Stimulated activated CD4-positive, alpha-beta T cell treated with anti-CD3 and anti-CD28 coated beads, Interleukin-4, amount 100 ng/mL, for 24 hours (primary cell): ENCODE results near the gene RAP1GDS1.
A peak's percentile ranks its signal among the peaks of the same experiment; 100 is the strongest.

Experiments
- DNase-seq: peaks from one replicate; pipeline ENCODE4 v3.0.0-alpha.2; 2020

Gene RAP1GDS1, protein sequence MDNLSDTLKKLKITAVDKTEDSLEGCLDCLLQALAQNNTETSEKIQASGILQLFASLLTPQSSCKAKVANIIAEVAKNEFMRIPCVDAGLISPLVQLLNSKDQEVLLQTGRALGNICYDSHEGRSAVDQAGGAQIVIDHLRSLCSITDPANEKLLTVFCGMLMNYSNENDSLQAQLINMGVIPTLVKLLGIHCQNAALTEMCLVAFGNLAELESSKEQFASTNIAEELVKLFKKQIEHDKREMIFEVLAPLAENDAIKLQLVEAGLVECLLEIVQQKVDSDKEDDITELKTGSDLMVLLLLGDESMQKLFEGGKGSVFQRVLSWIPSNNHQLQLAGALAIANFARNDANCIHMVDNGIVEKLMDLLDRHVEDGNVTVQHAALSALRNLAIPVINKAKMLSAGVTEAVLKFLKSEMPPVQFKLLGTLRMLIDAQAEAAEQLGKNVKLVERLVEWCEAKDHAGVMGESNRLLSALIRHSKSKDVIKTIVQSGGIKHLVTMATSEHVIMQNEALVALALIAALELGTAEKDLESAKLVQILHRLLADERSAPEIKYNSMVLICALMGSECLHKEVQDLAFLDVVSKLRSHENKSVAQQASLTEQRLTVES

DNA sequence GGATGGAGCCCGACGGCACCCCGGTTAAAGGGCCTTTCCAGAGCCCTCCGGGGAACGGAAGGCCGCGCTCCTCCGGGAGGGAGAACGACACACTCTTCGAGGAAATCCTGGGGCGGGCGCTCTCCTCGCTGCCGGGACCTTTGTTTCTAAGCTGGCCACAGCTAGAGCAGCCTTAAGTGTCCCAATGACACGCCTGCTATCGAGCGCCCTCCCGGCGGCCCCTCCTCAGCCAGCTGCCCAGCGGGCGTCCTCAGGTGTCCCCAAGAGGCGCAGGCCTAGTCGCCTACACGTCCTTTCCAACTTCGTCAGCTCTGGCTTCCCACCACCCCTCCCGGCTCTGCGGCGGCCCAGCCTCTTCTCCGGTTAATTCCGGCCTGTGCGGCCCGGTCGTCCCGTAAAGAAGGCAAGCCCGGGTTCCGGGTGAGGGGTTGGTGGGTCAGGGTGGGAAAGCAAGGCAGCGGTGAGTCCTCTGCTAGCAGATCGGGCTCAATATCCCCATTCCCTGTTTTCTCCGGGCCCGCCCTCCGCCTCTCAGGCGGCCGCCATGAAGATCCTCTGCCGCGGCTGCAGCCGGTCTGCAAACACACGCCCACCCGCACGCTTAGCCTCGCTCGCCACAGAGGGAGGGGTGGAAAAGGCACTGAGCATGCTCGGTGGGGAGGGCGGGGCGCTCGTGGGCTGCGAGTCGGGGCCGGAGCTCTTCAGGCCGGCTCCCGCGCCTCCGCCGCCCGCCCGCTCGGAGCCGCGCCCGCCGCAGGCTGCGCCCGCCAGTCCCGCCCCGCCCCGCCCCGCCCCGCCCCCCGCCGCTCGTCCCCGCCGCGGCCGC lies at the start of gene RAP1GDS1:
Gene RAP1GDS1, plus strand, starts transcription at position 806 of the 826 bp plus-strand sequence. CDS start 182 bp downstream, outside the sequence.
- DNase-seq, result peak; percentile 95

GRCh38 chr4:98222306-98222705 lies 38.9 kb upstream of the RAP1GDS1 start:
- no peak for DNase-seq

DNA sequence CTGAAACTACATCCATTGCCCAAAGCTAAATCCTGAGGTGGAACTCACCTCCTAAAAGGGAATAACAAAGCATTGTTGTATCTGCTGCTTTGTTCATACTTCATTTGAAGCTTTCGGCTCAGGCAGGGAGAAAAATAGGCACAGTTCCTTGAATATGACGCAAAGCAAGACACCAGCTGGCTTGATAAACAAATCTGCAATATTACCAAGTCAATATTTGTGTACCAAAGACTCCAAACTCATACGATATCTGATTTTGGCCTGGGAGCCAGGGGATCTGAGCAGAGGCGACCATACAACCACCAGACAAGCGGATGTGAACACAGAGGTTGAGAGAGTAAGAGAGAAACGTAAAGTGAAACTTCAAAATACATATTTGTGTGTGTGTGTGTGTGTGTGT lies 34.8 kb upstream of the RAP1GDS1 start:
- DNase-seq, result no peak

- no peak for DNase-seq
These were observed 30.2 kb upstream of the RAP1GDS1 start for GRCh38 chr4:98230961-98231360.

DNA sequence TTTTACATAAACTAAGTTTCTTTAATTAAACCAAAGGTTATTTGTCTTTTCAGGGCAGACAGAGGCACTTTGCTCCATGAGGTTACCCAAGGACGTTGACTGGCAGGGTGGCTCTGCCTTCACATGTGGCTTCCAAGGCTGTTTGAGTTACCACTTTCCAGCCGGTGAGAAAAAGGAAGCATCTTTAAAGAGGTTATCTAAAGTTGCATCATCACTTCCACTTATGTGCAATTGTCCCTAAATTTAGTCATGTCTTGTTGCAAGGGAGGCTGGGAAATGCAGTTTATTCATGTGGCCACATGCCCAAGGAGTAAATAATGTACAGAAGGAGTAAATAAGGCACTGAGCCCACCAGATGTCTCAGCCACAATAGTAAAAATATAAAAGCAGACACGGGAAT lies 29.0 kb upstream of the RAP1GDS1 start:
- no peak for DNase-seq

DNA sequence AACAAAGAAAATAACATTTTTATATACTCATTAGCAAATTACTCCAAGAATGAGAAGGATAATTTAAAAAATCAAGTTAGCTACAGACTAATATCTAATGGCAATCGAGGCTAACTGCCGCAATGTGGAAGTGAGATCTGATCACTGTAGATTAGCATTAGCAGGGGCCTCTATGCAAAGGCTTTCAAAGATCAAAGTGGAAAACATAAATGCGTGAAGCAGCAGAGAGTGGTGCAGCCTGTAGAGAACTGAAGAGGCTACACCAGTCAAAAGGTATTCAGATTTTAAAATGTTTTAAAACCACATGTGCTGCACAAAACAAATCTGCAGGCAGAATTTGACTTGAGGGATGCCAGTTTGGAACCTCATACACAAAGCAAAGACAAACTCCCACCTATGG lies 24.0 kb upstream of the RAP1GDS1 start:
- no peak for DNase-seq

DNA sequence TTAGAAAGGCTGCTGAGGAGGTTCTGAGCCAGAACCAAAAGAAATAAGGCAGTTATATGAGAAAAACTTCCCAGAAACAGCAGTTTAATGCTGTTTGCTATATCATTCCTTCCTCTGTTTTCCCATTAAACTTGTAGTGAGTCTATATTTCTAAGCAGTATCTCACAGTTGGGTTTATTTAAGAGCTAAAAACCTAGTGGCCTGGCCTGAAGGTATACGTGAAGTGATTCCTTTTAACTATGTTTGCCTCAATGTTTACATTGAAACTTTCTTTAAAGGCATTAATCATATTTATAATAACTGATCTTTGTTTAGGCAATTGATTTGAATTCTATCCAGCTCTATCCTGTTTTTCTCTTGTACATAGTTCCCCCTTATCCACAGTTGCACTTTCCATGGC lies 19.1 kb upstream of the RAP1GDS1 start:
- no peak for DNase-seq

GRCh38 chr4:98242538-98242937 lies 18.6 kb upstream of the RAP1GDS1 start:
- DNase-seq, result no peak

DNA sequence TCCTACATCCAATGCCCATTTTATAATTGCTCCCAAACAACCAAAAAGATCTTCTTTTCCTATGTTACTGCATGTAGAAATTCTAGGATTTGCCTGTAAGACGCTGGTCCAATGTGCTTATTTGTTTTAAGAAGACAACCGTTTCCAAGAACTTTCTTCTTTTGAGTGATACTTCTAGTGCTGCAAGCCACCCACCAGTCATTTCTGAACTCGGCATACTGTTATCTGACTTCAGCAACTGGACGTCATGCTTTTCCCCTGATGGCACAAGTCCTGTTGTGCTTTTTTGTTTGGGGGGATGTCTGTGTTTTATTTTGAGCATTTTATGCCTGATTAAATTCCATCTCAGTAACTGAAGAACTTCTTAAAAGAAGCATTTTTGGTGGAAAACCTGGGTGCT lies 16.0 kb upstream of the RAP1GDS1 start:
- DNase-seq, result no peak

DNA sequence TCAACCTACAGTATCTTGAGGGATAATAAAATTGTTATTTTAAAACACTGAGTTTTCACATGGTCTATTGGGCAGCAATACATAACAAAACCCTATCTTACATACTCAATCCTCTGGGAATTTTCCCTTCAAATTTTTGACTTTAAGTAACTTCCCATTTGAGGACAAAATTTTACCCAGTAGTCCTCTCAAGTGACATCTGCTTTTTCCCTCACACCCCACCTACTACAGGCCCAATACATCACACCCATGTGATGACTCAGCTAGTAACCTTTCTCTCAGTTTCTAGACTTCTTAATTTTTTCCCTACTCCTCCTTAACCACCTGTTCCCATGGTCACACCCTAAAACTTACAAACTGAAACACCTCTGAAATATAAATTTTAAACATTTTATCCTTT lies 12.2 kb upstream of the RAP1GDS1 start:
- DNase-seq, result no peak

DNA sequence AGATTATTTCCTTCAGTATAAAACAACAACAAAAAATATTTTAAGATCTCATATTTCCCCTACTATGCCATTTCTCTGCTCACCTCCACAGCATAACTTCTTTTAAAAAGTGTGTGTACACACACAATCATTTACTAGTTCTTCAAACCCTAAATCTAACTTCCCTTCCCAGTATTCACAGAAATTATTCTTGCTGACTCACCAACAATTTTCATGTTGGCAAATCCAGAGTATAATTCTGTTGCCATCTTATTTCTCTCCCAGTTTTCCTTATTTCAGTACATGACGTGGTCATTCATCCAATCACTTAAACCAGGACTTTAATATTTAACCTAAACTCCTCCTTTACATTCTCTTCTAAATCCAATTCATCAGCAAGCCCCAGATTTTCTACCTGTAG lies 11.4 kb upstream of the RAP1GDS1 start:
- no peak for DNase-seq

DNA sequence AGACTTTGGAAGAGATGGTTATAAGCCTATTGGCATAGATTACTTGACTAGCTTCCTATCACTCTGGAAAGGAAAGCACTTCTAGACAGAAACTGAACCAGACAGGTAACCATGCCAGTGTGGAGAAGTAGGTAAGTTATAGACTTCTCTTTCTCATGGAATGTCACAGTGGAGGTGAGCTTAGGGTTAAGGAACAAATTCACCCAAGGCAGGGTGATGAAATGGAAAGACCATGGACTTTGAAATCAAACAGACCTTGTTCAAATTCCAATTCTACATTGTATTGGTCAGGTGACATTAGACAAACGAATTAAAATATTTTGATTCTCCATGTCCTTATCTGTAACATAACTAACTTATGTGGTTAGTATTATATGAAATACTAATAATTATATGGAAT lies 7.7 kb upstream of the RAP1GDS1 start:
- DNase-seq, result no peak

DNA sequence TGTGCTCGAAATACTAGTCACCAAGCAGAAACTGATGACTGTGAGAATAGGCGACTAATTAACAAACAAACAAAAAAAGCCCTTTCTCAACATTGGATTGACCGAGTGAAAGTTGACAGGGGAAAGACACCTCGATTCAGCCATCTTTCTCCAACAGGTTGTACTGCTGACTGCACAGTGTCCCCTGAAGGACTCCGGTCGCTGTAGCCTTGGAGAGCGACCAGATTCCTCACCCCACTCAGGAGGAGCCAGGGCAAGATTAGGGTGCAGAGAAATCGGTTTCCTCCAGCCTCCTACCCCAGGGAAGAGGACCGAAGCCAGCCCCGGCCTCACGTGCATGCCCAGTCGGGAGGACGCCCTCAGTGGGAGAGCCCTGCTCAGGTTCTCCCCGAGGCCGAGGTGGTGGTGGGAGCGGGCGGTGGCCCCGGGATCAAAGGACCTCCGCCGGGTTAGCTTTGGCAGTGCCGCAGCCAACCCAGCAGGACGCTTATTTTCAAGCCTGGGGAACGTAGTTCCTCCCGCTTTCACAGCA lies 1.1 kb upstream of the RAP1GDS1 start:
- DNase-seq, result peak; percentile 32

- DNase-seq, result peak; percentile 36
These were observed 464 bp downstream of the RAP1GDS1 start for GRCh38 chr4:98261405-98262291.

GRCh38 chr4:98262431-98262830 lies 1.2 kb downstream of the RAP1GDS1 start:
- no peak for DNase-seq

DNA sequence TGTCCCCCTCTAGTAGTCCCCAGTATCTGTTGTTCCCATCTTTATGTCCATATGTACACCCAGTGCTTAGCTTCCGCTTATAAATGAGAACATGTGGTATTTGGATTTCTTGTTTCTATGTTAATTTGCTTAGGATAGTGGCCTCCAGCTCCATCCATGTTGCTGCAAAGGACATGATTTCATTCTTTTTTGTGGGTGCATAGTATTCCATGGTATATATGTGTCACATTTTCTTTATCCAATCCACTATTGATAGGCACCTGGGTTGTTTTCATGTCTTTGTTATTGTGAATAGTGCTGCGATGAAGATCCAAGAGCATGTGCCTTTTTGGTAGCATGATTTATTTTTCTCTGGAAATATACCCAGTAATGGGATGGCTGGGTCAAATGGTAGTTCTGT lies 6.3 kb downstream of the RAP1GDS1 start:
- DNase-seq, result no peak

DNA sequence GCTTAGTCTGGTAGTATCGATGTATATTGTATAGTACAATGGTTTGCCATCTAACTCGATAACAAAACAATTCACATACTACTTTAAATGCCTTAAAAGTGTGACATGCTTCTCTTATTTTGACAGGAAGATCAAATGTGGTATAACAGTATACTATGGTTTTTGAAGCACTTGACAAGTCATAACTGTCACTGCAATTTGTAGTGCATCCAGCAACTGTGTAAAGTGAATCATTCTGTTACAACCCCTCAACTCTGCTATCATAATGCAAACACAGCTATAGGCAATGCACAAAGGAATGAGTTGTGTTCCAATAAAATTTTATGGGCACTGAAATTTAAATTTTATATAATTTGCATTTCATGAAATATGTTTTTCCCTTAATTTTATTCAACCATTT lies 14.0 kb downstream of the RAP1GDS1 start:
- no peak for DNase-seq

DNA sequence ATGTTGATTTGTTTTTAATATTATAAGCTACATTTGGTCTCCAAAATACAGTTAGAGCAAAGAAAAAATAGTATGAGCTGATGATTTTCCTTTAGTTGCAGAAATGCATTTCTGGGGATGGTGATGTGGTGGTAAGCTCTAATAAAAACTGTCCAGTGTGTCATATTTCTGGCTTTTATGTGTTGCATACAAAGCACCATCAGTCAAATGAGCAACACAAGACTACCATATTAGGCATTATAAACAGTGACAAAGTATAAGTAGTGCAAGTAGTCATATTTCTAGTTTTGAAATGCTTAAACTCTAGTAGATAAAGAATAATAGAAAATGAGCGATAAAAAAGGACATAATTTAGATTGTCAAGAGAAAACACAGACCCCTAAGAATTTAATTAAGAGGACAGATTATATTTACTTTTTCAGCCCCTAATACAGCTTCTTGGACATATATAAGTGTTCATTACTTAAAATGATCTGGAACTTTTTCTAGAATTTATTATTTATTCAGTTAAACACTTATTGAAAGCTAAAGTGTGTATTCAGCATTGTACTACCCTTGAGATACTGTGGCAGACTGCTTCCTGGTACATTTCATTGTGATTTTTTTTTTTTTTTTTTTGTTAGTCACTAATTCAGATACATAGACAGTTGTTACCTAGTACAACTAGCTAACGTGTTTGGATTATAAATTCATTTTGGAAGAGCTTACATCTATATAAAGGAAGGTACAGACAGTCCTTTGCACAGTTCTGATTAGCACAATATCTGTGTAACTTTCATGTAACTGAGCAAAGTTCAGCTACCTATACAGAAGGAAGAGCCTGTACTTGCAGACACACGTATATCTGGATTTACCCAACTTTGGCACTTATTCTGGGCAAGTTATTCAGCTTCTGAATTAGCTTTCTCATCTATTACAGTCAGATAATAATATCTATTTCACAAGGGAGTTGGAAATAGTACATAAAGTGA lies 22.3 kb downstream of the RAP1GDS1 start:
- no peak for DNase-seq

DNA sequence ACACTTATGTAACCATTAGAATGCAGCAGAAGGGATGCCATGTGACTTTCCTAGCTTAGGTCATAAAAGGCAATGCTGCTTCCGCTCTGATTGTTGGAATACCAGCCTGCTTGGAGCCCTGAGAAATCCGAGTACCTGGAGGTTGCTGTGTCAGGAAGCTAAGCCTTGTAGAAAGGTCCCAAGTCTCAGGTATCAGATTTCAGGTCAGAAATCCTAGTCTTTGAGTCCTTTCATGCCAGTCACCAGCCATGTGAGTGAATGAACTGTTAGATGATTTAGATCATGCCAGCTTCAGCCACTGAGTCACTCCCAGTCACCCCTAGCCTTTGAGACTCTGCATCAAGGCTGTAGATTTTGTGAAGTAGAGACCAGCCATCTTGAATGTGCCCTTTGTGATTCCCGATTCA lies 23.5 kb downstream of the RAP1GDS1 start:
- DNase-seq, result no peak

GRCh38 chr4:98285676-98286075 lies 24.5 kb downstream of the RAP1GDS1 start:
- no peak for DNase-seq

- no peak for DNase-seq
These were observed 26.1 kb downstream of the RAP1GDS1 start for GRCh38 chr4:98287328-98287727.
